Renal pelvis (tissue), 3 donors: ENCODE measurements around the gene TMEM141. TPM values are rescaled to one million over a fixed set of nuclear protein-coding genes. Genes with fewer than 3 reads are reported as not detected.

Experiments
- polyA plus RNA-seq, 3 donors: library from polyadenylated mRNA; unstranded; fragments of 120-200 nt; gene quantifications; one replicate each; pipeline ENCODE4 v1.2.1, GENCODE V29; 2013; ENCODE audit not compliant: insufficient read length in 3 of 3

TMEM141 gene
- polyA plus RNA-seq, 3 donors, result 77.3 to 83.8 (median 78.0) TPM

Other genes with a start within 250 kb of the TMEM141 start
- gene NOTCH1, start 245.3 kb upstream of the TMEM141 start, polyA plus RNA-seq, result 10 to 100 TPM; 36.9 to 41.8 (median 40.9) TPM
- 10 to 100 TPM; 60.9 to 86.3 (median 86.0) TPM for gene EGFL7, start 128.4 kb upstream of the TMEM141 start, polyA plus RNA-seq
- 10 to 100 TPM; 51.5 to 61.0 (median 59.4) TPM for gene AGPAT2, start 103.9 kb upstream of the TMEM141 start, polyA plus RNA-seq
- gene DIPK1B, start 78.8 kb upstream of the TMEM141 start, polyA plus RNA-seq, result 10 to 100 TPM; 34.3 to 48.4 (median 48.0) TPM
- gene LCN10, start 48.4 kb upstream of the TMEM141 start, polyA plus RNA-seq, result 1 to 10 TPM; 1.3 to 2.8 (median 2.4) TPM
- gene LCN6, start 42.8 kb upstream of the TMEM141 start, polyA plus RNA-seq, result not detected
- under 1 TPM in 2 of 3 donors, not detected in 1; 0.06 to 0.25 TPM for gene LCN8, start 33.1 kb upstream of the TMEM141 start, polyA plus RNA-seq
- under 1 TPM; 0.06 to 0.21 (median 0.15) TPM for gene LCN15, start 26.8 kb upstream of the TMEM141 start, polyA plus RNA-seq
- 1 to 10 TPM; 5.7 to 7.6 (median 7.2) TPM for gene CCDC183, start 5.0 kb downstream of the TMEM141 start, polyA plus RNA-seq
- gene RABL6, start 16.6 kb downstream of the TMEM141 start, polyA plus RNA-seq, result 10 to 100 TPM; 66.7 to 81.4 (median 78.7) TPM
- 1 to 10 TPM; 1.5 to 1.7 (median 1.6) TPM for gene AJM1, start 51.1 kb downstream of the TMEM141 start, polyA plus RNA-seq
- 100 to 1,000 TPM in 2 of 3 donors, 10 to 100 TPM in 1; 82.5 to 120 (median 115) TPM for gene PHPT1, start 58.1 kb downstream of the TMEM141 start, polyA plus RNA-seq
- 10 to 100 TPM in 1 of 3 donors, 1 to 10 TPM in 2; 9.5 to 11.6 (median 10.0) TPM for gene MAMDC4, start 61.0 kb downstream of the TMEM141 start, polyA plus RNA-seq
- 100 to 1,000 TPM; 342 to 449 (median 388) TPM for gene EDF1, start 75.0 kb downstream of the TMEM141 start, polyA plus RNA-seq
- 10 to 100 TPM; 15.3 to 17.4 (median 16.4) TPM for gene TRAF2, start 95.2 kb downstream of the TMEM141 start, polyA plus RNA-seq
- 10 to 100 TPM; 48.7 to 65.9 (median 64.8) TPM for gene FBXW5, start 153.4 kb downstream of the TMEM141 start, polyA plus RNA-seq
- 1 to 10 TPM in 2 of 3 donors, under 1 TPM in 1; 0.83 to 1.3 (median 1.2) TPM for gene C8G, start 153.9 kb downstream of the TMEM141 start, polyA plus RNA-seq
- gene LCN12, start 160.9 kb downstream of the TMEM141 start, polyA plus RNA-seq, result 10 to 100 TPM; 23.7 to 39.5 (median 37.3) TPM
- gene PTGDS, start 186.2 kb downstream of the TMEM141 start, polyA plus RNA-seq, result 10 to 100 TPM; 52.6 to 87.9 (median 87.8) TPM
- under 1 TPM; 0.18 to 0.38 (median 0.36) TPM for gene LCNL1, start 191.6 kb downstream of the TMEM141 start, polyA plus RNA-seq
- gene PAXX, start 201.1 kb downstream of the TMEM141 start, polyA plus RNA-seq, result 10 to 100 TPM; 33.4 to 40.8 (median 40.4) TPM
- under 1 TPM; 0.29 to 0.57 (median 0.47) TPM for gene CLIC3, start 205.2 kb downstream of the TMEM141 start, polyA plus RNA-seq
- 10 to 100 TPM; 56.6 to 68.7 (median 63.6) TPM for gene ABCA2, start 236.9 kb downstream of the TMEM141 start, polyA plus RNA-seq
- under 1 TPM in 1 of 3 donors, not detected in 2; 0.18 TPM for gene FUT7, start 240.7 kb downstream of the TMEM141 start, polyA plus RNA-seq